GM19395 (cell line): Measurements from ENCODE around the gene DEFB121.
"Not testable (repeated sequence)": the region's sequence is repeated elsewhere in the genome, so short reads cannot be mapped to it uniquely, and the experiment has no call there.

Experiments used
- ATAC-seq: cut with Tn5 transposase; IDR thresholded peaks from one replicate; pipeline ENCODE4 v1.9.1; 2021; ENCODE audit warnings: mild to moderate bottlenecking, moderate library complexity; ENCODE audit not compliant: unreplicated experiment

DEFB121 gene

GRCh38 chr20:31364272-31364671, 41.7 kb downstream of the DEFB121 start:
- not testable (repeated sequence) for ATAC-seq

- ATAC-seq: no peak
Observed at GRCh38 chr20:31363295-31363694, 42.7 kb downstream of the DEFB121 start.

DNA sequence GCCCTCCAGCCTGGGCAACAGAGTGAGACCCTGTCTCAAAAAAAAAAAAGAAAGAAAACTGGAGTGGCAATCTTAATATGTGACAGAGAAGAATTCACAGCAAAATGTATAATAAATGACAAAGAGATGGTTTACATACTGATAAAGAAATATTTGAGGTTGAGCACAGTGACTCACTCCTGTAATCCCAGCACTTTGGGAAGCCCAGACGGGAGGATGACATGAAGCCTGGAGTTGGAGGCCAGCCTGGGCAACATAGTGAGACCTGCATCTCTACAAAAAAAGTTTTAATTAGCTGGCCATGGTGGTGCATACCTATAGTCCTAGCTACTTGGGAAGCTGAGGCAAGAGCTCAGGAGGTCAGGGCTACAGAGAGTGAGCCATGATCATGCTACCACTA, 50.0 kb downstream of the DEFB121 start:
- ATAC-seq: no peak
